Measurements from ENCODE around the gene DLG1. TPM values are rescaled to one million over a fixed set of nuclear protein-coding genes. Genes with fewer than 3 reads are reported as not detected.

The DLG1 gene
- total and polyA plus RNA-seq, 2 of the 4 experiments (the other 2 are of a cell fraction) = 21.2 to 57.7 TPM

- no peak overlapping the region for H4K91ac ChIP-seq (ENCODE audit: insufficient read depth, low read depth, low read length)
- ChIA-PET POLR2A (ENCODE audit: unreplicated experiment) (no interaction called here), CTCF (interaction anchor here (0.6 to 0.7 kb wide), 2 partner anchors 187 to 368 kb away, joined by 3 to 4 read pairs; no protein-coding TSS in a partner anchor)
- no peak overlapping the region for H2BK20ac ChIP-seq (ENCODE audit: low read depth, low read length)
- no peak overlapping the region; the same call in 2 of the 3 replicates for H2BK15ac ChIP-seq (ENCODE audit: low read depth, low read length)
- 12% methylated on average over 18 of the region's 61 CpGs; no CpG with 5 or more reads in 1 of the 2 experiments for WGBS, 2 experiments (ENCODE audit: extremely low coverage in 2 of 2, insufficient read length in 1 of 2)
- DNase-seq = no peak
- in situ Hi-C loops (cut with MboI; ENCODE audit: low sequenced_read_pairs) (no loop called here), dilution Hi-C loops (cut with HindIII; ENCODE audit: low sequenced_read_pairs, unreplicated experiment) (no loop called here), intact Hi-C loops (cut with micrococcal nuclease) (loop anchor here (2.0 to 10.0 kb wide), 3 partner anchors 27 to 511 kb away; no protein-coding TSS in a partner anchor)
- peak overlapping the region; percentile 86 for H2AFZ ChIP-seq (replicated peaks; ENCODE audit: low read length, poor library complexity)
- no peaks in the 10 kb centered on the region for H4K20me1 ChIP-seq (ENCODE audit: insufficient read depth, low read length)
- peak overlapping the region; percentile 94 for H3K4me2 ChIP-seq (ENCODE audit: low read depth, low read length)
- H2AK9ac ChIP-seq (replicated peaks; ENCODE audit: low read depth, low read length, poor library complexity) = peak overlapping the region; percentile 98
- peak overlapping the region; percentile 81; the same call in 1 of the 2 replicates for H3K27ac ChIP-seq (ENCODE audit: insufficient read depth, low read length)
- H3K14ac ChIP-seq (replicated peaks; ENCODE audit: low read depth, low read length) = peak overlapping the region; percentile 76
- peaks cover 0 to 4% of the 10 kb centered on the region in 2 experiments; a peak in 1 of 4 replicates for H3K79me1 ChIP-seq (ENCODE audit: low read depth in 1 of 2, low read length in 2 of 2)
- peak overlapping the region; percentile 49; the same call in 1 of the 2 replicates for H3K23ac ChIP-seq (ENCODE audit: low read depth, low read length)
- H3K56ac ChIP-seq (ENCODE audit: extremely low read depth, insufficient read depth, low read length) = 0 out of 2 replicates have a peak overlapping the region, but pooled peaks have one; percentile 30
- no peaks in the 10 kb centered on the region for H3K9me3 ChIP-seq (ENCODE audit: control insufficient read depth, insufficient read depth, low read length)
- BruUV-seq (replicated peaks) = no TSS peak
- ATAC-seq (ENCODE audit: low read depth) = peak; percentile 8
- no peak overlapping the region for H2BK120ac ChIP-seq (ENCODE audit: low read depth, low read length)
- no peaks in the 10 kb centered on the region for H3K36me3 ChIP-seq (ENCODE audit: control insufficient read depth, insufficient read depth, low read length)
- peaks cover 4% of the 10 kb centered on the region; the same call in 1 of the 2 replicates for H3K27me3 ChIP-seq (ENCODE audit: control insufficient read depth, insufficient read depth, low read length)
- H4K8ac ChIP-seq (ENCODE audit: low read depth in 2 of 2, low read length in 2 of 2) = peak overlapping the region; percentile 83 to 95
- peaks cover 3% of the 10 kb centered on the region; the same call in 1 of the 2 replicates for H3K4me1 ChIP-seq (ENCODE audit: control insufficient read depth, insufficient read depth, low read length)
- H2AK5ac ChIP-seq (ENCODE audit: low read depth, low read length) = 0 out of 2 replicates have a peak overlapping the region, but pooled peaks have one; percentile 39
- TF ChIP-seq NFE2L2 (IDR thresholded peaks at IDR 0.05; ENCODE audit: low read depth, low read length) (no peak), FOS (IDR thresholded peaks at IDR 0.05; ENCODE audit: low read depth, low read length) (no peak)
- TF ChIP-seq, protein P1, sequence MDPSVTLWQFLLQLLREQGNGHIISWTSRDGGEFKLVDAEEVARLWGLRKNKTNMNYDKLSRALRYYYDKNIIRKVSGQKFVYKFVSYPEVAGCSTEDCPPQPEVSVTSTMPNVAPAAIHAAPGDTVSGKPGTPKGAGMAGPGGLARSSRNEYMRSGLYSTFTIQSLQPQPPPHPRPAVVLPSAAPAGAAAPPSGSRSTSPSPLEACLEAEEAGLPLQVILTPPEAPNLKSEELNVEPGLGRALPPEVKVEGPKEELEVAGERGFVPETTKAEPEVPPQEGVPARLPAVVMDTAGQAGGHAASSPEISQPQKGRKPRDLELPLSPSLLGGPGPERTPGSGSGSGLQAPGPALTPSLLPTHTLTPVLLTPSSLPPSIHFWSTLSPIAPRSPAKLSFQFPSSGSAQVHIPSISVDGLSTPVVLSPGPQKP (IDR thresholded peaks at IDR 0.05; ENCODE audit: borderline replicate concordance, low read depth, low read length) = no peak
- H3K4me3 ChIP-seq (ENCODE audit: insufficient read depth, low read depth, low read length) = peak overlapping the region; percentile 74
- no peak overlapping the region for H2BK5ac ChIP-seq (ENCODE audit: low read depth, low read length, poor library complexity, severe bottlenecking)
- H3K9ac ChIP-seq (ENCODE audit: low read depth, low read length) = peak overlapping the region; percentile 87
- peaks cover 5% of the 10 kb centered on the region for H3K9me1 ChIP-seq (ENCODE audit: insufficient read depth, low read length)
- H3K18ac ChIP-seq (ENCODE audit: low read depth, low read length) = peak overlapping the region; percentile 54; the same call in 1 of the 2 replicates
- H3K4ac ChIP-seq (ENCODE audit: low read depth, low read length) = peak overlapping the region; percentile 84
- peak overlapping the region; percentile 61 for H4K5ac ChIP-seq (ENCODE audit: low read depth, low read length)
These were observed 294.7 kb downstream of the DLG1 start for GRCh38 chr3:197003461-197004385.

Measured in IMR-90 (cell line).